Neural cell (in vitro differentiated cells): Measurements from ENCODE around the gene IL19. TPM values are rescaled to one million over a fixed set of nuclear protein-coding genes. Genes with fewer than 3 reads are reported as not detected.

ENCODE experiments used
- H2AFZ ChIP-seq: fragments of 200-600, 300-800 bp; sonication (generic), shearing (Covaris generic); 2 replicates; pipeline ENCODE4 v1.6.0; 2014; ENCODE audit warnings: low read depth, mild to moderate bottlenecking, antibody characterized with exemption, low read length, moderate library complexity
- H3F3A ChIP-seq: fragments of 200-600 bp; shearing (Covaris generic); 2 replicates; pipeline ENCODE4 v1.6.1; 2016; ENCODE audit warnings: mild to moderate bottlenecking, moderate library complexity, mixed read lengths, antibody characterized with exemption, low read length; ENCODE audit not compliant: insufficient read depth, poor library complexity, severe bottlenecking
- H3K27ac ChIP-seq: fragments of 200-600, 300-800 bp; sonication (generic), shearing (Covaris generic); 2 replicates; pipeline ENCODE4 v1.5.1; 2014; ENCODE audit warnings: mild to moderate bottlenecking, low read length, moderate library complexity
- H3K27me3 ChIP-seq: fragments of 300-800, 200-600 bp; sonication (generic), shearing (Covaris generic); 2 replicates; pipeline ENCODE4 v1.6.0; 2014; ENCODE audit warnings: mild to moderate bottlenecking, low read depth, low read length, moderate library complexity; ENCODE audit not compliant: insufficient read depth
- H3K36me3 ChIP-seq: fragments of 300-800, 200-600 bp; sonication (generic), shearing (Covaris generic); 2 replicates; pipeline ENCODE4 v1.5.1; 2014; ENCODE audit warnings: mild to moderate bottlenecking, antibody characterized with exemption, low read length, moderate library complexity; ENCODE audit not compliant: insufficient read depth
- H3K4me2 ChIP-seq: fragments of 300-800, 200-600 bp; sonication (generic), shearing (Covaris generic); 2 replicates; pipeline ENCODE4 v1.6.0; 2014; ENCODE audit warnings: mild to moderate bottlenecking, low read length
- H3K4me3 ChIP-seq: fragments of 300-800, 200-600 bp; sonication (generic), shearing (Covaris generic); 2 replicates; pipeline ENCODE4 v1.5.1; 2014; ENCODE audit warnings: mild to moderate bottlenecking, low read length, moderate library complexity
- H3K79me2 ChIP-seq: fragments of 200-600 bp; shearing (Covaris generic); replicated peaks from 2 replicates; pipeline ENCODE4 v1.6.0; 2014; ENCODE audit warnings: mild to moderate bottlenecking, low read length, moderate library complexity; ENCODE audit not compliant: insufficient read depth
- H3K9ac ChIP-seq: fragments of 300-800, 200-600 bp; sonication (generic), shearing (Covaris generic); 2 replicates; pipeline ENCODE4 v1.6.1; 2016; ENCODE audit warnings: mild to moderate bottlenecking, low read length, mixed read lengths
- H3K9me2 ChIP-seq: fragments of 200-600 bp; shearing (Covaris generic); 2 replicates; pipeline ENCODE4 v1.6.1; 2016; ENCODE audit warnings: mild to moderate bottlenecking, low read length, mixed read lengths; ENCODE audit not compliant: insufficient read depth
- H3K9me3 ChIP-seq: fragments of 200-600, 300-800 bp; sonication (generic), shearing (Covaris generic); 2 replicates; pipeline ENCODE4 v1.6.1; 2016; ENCODE audit warnings: mild to moderate bottlenecking, mixed run types, low read length, moderate library complexity, mixed read lengths
- H4K20me1 ChIP-seq: fragments of 200-600 bp; shearing (Covaris generic); 2 replicates; pipeline ENCODE4 v1.6.1; 2016; ENCODE audit warnings: mild to moderate bottlenecking, mixed run types; ENCODE audit not compliant: insufficient read depth
- CTCF ChIP-seq: fragments of 450-650 bp; IDR thresholded peaks from 2 replicates; pipeline ENCODE4 v1.5.1; 2014; ENCODE audit warnings: antibody characterized with exemption, mild to moderate bottlenecking, moderate library complexity; ENCODE audit not compliant: poor library complexity, severe bottlenecking
- EP300 ChIP-seq: fragments of 450-650 bp; conservative IDR thresholded peaks from 2 replicates; pipeline ENCODE4 v1.6.1; 2014; ENCODE audit warnings: antibody characterized with exemption, mild to moderate bottlenecking, moderate library complexity; ENCODE audit not compliant: poor library complexity, severe bottlenecking
- EZH2 ChIP-seq: fragments of 200-600, 300-800 bp; shearing (Covaris generic), sonication (generic); IDR thresholded peaks from 2 replicates; pipeline ENCODE4 v1.6.1; 2014; ENCODE audit warnings: antibody characterized with exemption, low read length, borderline replicate concordance, mild to moderate bottlenecking; ENCODE audit not compliant: insufficient read depth, poor library complexity, severe bottlenecking
- MXI1 ChIP-seq: fragments of 450-650 bp; conservative IDR thresholded peaks from 2 replicates; pipeline ENCODE4 v1.6.1; 2014; ENCODE audit warnings: antibody characterized with exemption, mild to moderate bottlenecking; ENCODE audit not compliant: poor library complexity, severe bottlenecking
- POLR2AphosphoS5 ChIP-seq: IDR thresholded peaks from 2 replicates; pipeline ENCODE4 v1.6.1; 2012
- RAD21 ChIP-seq: fragments of 450-650 bp; conservative IDR thresholded peaks from 2 replicates; pipeline ENCODE4 v1.6.1; 2014; ENCODE audit warnings: antibody characterized with exemption, mild to moderate bottlenecking, moderate library complexity
- REST ChIP-seq: IDR thresholded peaks from 2 replicates; pipeline ENCODE4 v1.6.1; 2012; ENCODE audit warnings: borderline replicate concordance
- SMC3 ChIP-seq: fragments of 450-650 bp; conservative IDR thresholded peaks from 2 replicates; pipeline ENCODE4 v1.6.1; 2014; ENCODE audit warnings: antibody characterized with exemption, mild to moderate bottlenecking, moderate library complexity; ENCODE audit not compliant: poor library complexity
- TAF1 ChIP-seq: IDR thresholded peaks from 2 replicates; pipeline ENCODE4 v1.6.1; 2012; ENCODE audit warnings: low read depth
- polyA plus RNA-seq: library from polyadenylated mRNA; depleted of rRNA; stranded (reverse); fragments of >200 nt; gene quantifications from 2 replicates; pipeline ENCODE4 v1.2.3, GENCODE V29; 2014

IL19 gene
- polyA plus RNA-seq, 1 donor from 2014 or later: not detected

DNA sequence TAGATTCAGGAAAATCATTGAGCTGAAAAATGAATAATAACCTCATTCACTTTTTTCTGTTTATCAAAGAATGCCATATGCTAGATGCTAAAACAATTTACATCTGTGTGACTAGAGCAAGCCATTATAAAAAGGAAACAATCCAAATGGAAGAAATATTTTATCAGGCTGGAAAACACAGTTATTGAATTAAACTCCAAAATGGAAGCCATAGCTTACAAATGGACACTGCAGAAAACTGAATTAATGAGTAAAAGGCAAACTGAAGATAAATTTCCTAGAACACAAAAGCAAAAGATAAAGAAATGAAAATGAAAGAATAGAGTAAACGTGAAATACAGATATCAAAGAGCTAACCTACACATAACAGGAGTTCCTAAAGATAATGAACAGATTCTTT, 34.8 kb downstream of the IL19 start:
- H3F3A ChIP-seq: no peaks in the 10 kb centered on the region
- no peaks in the 10 kb centered on the region for H3K9me3 ChIP-seq
- no peak overlapping the region for H3K4me3 ChIP-seq
- no peaks in the 10 kb centered on the region for H4K20me1 ChIP-seq
- no peaks in the 10 kb centered on the region for H3K79me2 ChIP-seq
- H3K36me3 ChIP-seq: no peaks in the 10 kb centered on the region
- H3K9me2 ChIP-seq: no peaks in the 10 kb centered on the region
- H2AFZ ChIP-seq: no peak overlapping the region
- no peak overlapping the region for H3K27ac ChIP-seq
- no peaks in the 10 kb centered on the region for H3K27me3 ChIP-seq
- TF ChIP-seq RAD21 (no peak), REST (no peak), CTCF (no peak), EP300 (no peak), MXI1 (no peak), EZH2 (no peak), TAF1 (no peak), POLR2AphosphoS5 (no peak), SMC3 (no peak)
- H3K9ac ChIP-seq: no peak overlapping the region
- H3K4me2 ChIP-seq: no peak overlapping the region

DNA sequence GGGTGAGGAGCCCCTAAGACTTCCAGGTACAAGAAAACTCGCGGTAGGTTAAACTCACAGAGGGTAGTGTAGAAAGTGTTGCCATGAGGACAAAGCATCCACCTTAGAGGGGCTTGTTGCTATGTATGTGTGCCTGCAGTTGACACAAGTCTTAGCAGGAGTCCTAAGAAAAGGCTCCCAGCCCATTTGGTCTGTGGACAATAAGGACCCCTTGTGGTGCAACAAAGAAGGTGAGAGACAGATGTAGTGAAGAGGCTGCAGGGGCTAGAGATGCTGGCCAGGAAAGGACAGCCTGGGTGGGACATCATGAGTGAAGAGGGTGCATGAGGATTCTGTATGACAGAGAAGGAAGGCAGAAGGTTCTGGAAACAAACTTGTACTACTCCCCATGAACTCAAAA, 38.0 kb downstream of the IL19 start:
- H3K36me3 ChIP-seq: no peaks in the 10 kb centered on the region
- H3K9me2 ChIP-seq: no peaks in the 10 kb centered on the region
- H3K27ac ChIP-seq: no peak overlapping the region
- H3K9ac ChIP-seq: no peak overlapping the region
- H3K4me2 ChIP-seq: no peak overlapping the region
- TF ChIP-seq EP300: no peak
- no peak for TF ChIP-seq EZH2
- no peak for TF ChIP-seq REST
- peak; percentile 15 for TF ChIP-seq RAD21
- TF ChIP-seq SMC3: no peak
- TF ChIP-seq MXI1: no peak
- TF ChIP-seq POLR2AphosphoS5: no peak
- H3K27me3 ChIP-seq: no peaks in the 10 kb centered on the region
- no peak overlapping the region for H3K4me3 ChIP-seq
- H3F3A ChIP-seq: no peaks in the 10 kb centered on the region
- H4K20me1 ChIP-seq: no peaks in the 10 kb centered on the region
- no peaks in the 10 kb centered on the region for H3K79me2 ChIP-seq
- no peaks in the 10 kb centered on the region for H3K9me3 ChIP-seq
- no peak overlapping the region for H2AFZ ChIP-seq
